ENCODE results near the gene ACAD8. TPM values are rescaled to one million over a fixed set of nuclear protein-coding genes. Genes with fewer than 3 reads are reported as not detected.

The ACAD8 gene
- 7.5 and 8.0 TPM in 2 replicates for total RNA-seq (2014; rRNA removed; shearing (Covaris generic))

- peak; percentile 81 for DNase-seq (ENCODE audit: low spot score)
Observed at GRCh38 chr11:134253188-134253993, at the start of gene ACAD8, which contains the start of gene THYN1. Gene ACAD8, plus strand, starts transcription at chr11:134253568. Its CDS starts 33 bp downstream, at chr11:134253601. Gene THYN1, minus strand, starts transcription at chr11:134253352. Its CDS starts 470 bp downstream, at chr11:134252882.

- no peak for DNase-seq (ENCODE audit: low spot score)
Observed at GRCh38 chr11:134205729-134206128, 47.6 kb upstream of the ACAD8 start.

- DNase-seq (ENCODE audit: low spot score): no peak
Observed at GRCh38 chr11:134206185-134206584, 47.2 kb upstream of the ACAD8 start.

- DNase-seq (ENCODE audit: low spot score): no peak
Observed at GRCh38 chr11:134207538-134208239, 45.7 kb upstream of the ACAD8 start.

- DNase-seq (ENCODE audit: low spot score): no peak
Observed at GRCh38 chr11:134215836-134216235, 37.5 kb upstream of the ACAD8 start.

- no peak for DNase-seq (ENCODE audit: low spot score)
Observed at GRCh38 chr11:134216816-134217215, 36.6 kb upstream of the ACAD8 start.

- DNase-seq (ENCODE audit: low spot score): no peak
Observed at GRCh38 chr11:134223121-134223520, 30.2 kb upstream of the ACAD8 start.

- peak; percentile 84 for DNase-seq (ENCODE audit: low spot score)
Observed at GRCh38 chr11:134223836-134224709, 29.3 kb upstream of the ACAD8 start, which contains the start of the genes NCAPD3 and VPS26B. Gene NCAPD3, minus strand, starts transcription at chr11:134223967. Its CDS starts 41 bp downstream, at chr11:134223926. Gene VPS26B, plus strand, starts transcription at chr11:134224671. Its CDS starts 452 bp downstream, at chr11:134225123.

GRCh38 chr11:134224710-134225664, 28.4 kb upstream of the ACAD8 start:
- peak; percentile 16 for DNase-seq (ENCODE audit: low spot score)

GRCh38 chr11:134226806-134227325, 26.5 kb upstream of the ACAD8 start:
- DNase-seq (ENCODE audit: low spot score): no peak

GRCh38 chr11:134228625-134229024, 24.7 kb upstream of the ACAD8 start:
- no peak for DNase-seq (ENCODE audit: low spot score)

- no peak for DNase-seq (ENCODE audit: low spot score)
Observed at GRCh38 chr11:134229126-134229790, 24.1 kb upstream of the ACAD8 start.

GRCh38 chr11:134230339-134230738, 23.0 kb upstream of the ACAD8 start:
- DNase-seq (ENCODE audit: low spot score): no peak

GRCh38 chr11:134231958-134232659, 21.3 kb upstream of the ACAD8 start:
- DNase-seq (ENCODE audit: low spot score): no peak

- no peak for DNase-seq (ENCODE audit: low spot score)
Observed at GRCh38 chr11:134233729-134234179, 19.6 kb upstream of the ACAD8 start.

GRCh38 chr11:134235399-134235798, 18.0 kb upstream of the ACAD8 start:
- no peak for DNase-seq (ENCODE audit: low spot score)

- no peak for DNase-seq (ENCODE audit: low spot score)
Observed at GRCh38 chr11:134236834-134237556, 16.4 kb upstream of the ACAD8 start.

GRCh38 chr11:134237557-134237922, 15.8 kb upstream of the ACAD8 start:
- no peak for DNase-seq (ENCODE audit: low spot score)

Measured in A172 (cell line).